MCF 10A (cell line): ENCODE data around the gene TMEM164. TPM values are rescaled to one million over a fixed set of nuclear protein-coding genes. Genes with fewer than 3 reads are reported as not detected.

Source experiments
- BruUV-seq: library from RNA; stranded (reverse); fragments of 400-500 nt; replicated peaks from 2 replicates; lab custom pipeline; 2021; lab: Mats Ljungman, UMichigan
- CTCF ChIA-PET: fragments of 300-600 bp; sonication (Branson Sonifier 250); formaldehyde crosslinking; extraction: SDS; loops from one replicate; lab custom pipeline; 2021; ENCODE audit warnings: antibody characterized with exemption, inconsistent platforms; lab: Yijun Ruan, JAX
- POLR2A ChIA-PET: fragments of 300-600, 350-650 bp; sonication (Branson Sonifier 250); formaldehyde crosslinking; extraction: SDS; loops from one replicate; lab custom pipeline; 2020; ENCODE audit warnings: antibody characterized with exemption, inconsistent platforms; lab: Yijun Ruan, JAX
- DNase-seq: peaks from one replicate; pipeline ENCODE4 v3.0.0-alpha.2; 2018; ENCODE audit not compliant: unreplicated experiment
- H3K27ac Mint-ChIP-seq: one replicate; pipeline ENCODE4 v1.8.0; 2022; ENCODE audit warnings: mild to moderate bottlenecking, low read depth, mixed read lengths; ENCODE audit not compliant: unreplicated experiment
- H3K27me3 Mint-ChIP-seq: one replicate; pipeline ENCODE4 v1.8.0; 2022; ENCODE audit warnings: mixed read lengths; ENCODE audit not compliant: insufficient read depth, unreplicated experiment
- H3K36me3 Mint-ChIP-seq: one replicate; pipeline ENCODE4 v1.8.0; 2022; ENCODE audit warnings: mild to moderate bottlenecking, moderate library complexity, mixed read lengths; ENCODE audit not compliant: insufficient read depth, unreplicated experiment
- H3K4me1 Mint-ChIP-seq: one replicate; pipeline ENCODE4 v1.8.0; 2022; ENCODE audit warnings: mixed read lengths; ENCODE audit not compliant: insufficient read depth, unreplicated experiment
- H3K4me3 Mint-ChIP-seq: one replicate; pipeline ENCODE4 v1.8.0; 2022; ENCODE audit warnings: mild to moderate bottlenecking, moderate library complexity, mixed read lengths; ENCODE audit not compliant: unreplicated experiment
- H3K9me3 Mint-ChIP-seq: one replicate; pipeline ENCODE4 v1.8.0; 2022; ENCODE audit warnings: mixed read lengths; ENCODE audit not compliant: unreplicated experiment
- CTCF ChIP-seq: fragments of 200-600 bp; IDR thresholded peaks from one replicate; pipeline ENCODE4 v1.8.0; 2022; ENCODE audit warnings: antibody characterized with exemption, mild to moderate bottlenecking; ENCODE audit not compliant: unreplicated experiment
- intact Hi-C: fragments of 100-400 bp; cut with micrococcal nuclease; formaldehyde crosslinking; loops from 2 replicates; pipeline ENCODE4 v1.14.1; 2022
- total RNA-seq: library from RNA; stranded (reverse); gene quantifications from 2 replicates; pipeline ENCODE4 v1.2.3, GENCODE V29; 2022

Gene TMEM164
- total RNA-seq, 1 experiment from 2014 or later, result 39.2 TPM

- intact Hi-C loops, result no loop called here
- ChIA-PET POLR2A (interaction anchor here (0.6 to 1.7 kb wide), 3 partner anchors 55 to 241 kb away, joined by 3 to 8 read pairs (median 3); partner anchors contain the start of gene TMEM164), CTCF (no interaction called here)
- Mint-ChIP-seq H3K9me3 (peaks cover 8% of the 10 kb centered on the region), H3K36me3 (peaks cover 15% of the 10 kb centered on the region), H3K4me3 (no peak overlapping the region), H3K4me1 (peaks cover 19% of the 10 kb centered on the region), H3K27me3 (peaks cover 67% of the 10 kb centered on the region), H3K27ac (peak overlapping the region; percentile 91)
- BruUV-seq, result no TSS peak
- DNase-seq, result peak; percentile 9
- TF ChIP-seq CTCF, result no peak
These were observed 78.4 kb downstream of the TMEM164 start for GRCh38 chrX:110081320-110081719.

GRCh38 chrX:110081740-110082139 is 78.8 kb downstream of the TMEM164 start:
- TSS peak; percentile 71 for BruUV-seq

GRCh38 chrX:110082161-110082560 is 79.2 kb downstream of the TMEM164 start:
- ChIA-PET CTCF (interaction anchor here (0.8 to 0.9 kb wide), 2 partner anchors 14 to 65 kb away, joined by 4 to 8 read pairs; no protein-coding TSS in a partner anchor), POLR2A (interaction anchor here (0.8 to 1.7 kb wide), 5 partner anchors 38 to 77 kb away, joined by 3 to 8 read pairs (median 4); no protein-coding TSS in a partner anchor)
- no peak for TF ChIP-seq CTCF
- no TSS peak for BruUV-seq
- H3K36me3 Mint-ChIP-seq, result peaks cover 13% of the 10 kb centered on the region
- intact Hi-C loops, result no loop called here
- peak; percentile 77 for DNase-seq
- peak overlapping the region; percentile 91 for H3K27ac Mint-ChIP-seq
- no peaks in the 10 kb centered on the region for H3K9me3 Mint-ChIP-seq
- peaks cover 27% of the 10 kb centered on the region for H3K4me1 Mint-ChIP-seq
- H3K27me3 Mint-ChIP-seq, result peaks cover 59% of the 10 kb centered on the region
- H3K4me3 Mint-ChIP-seq, result peak overlapping the region; percentile 15

More at GRCh38 chrX:110081740-110082139, 78.8 kb downstream of the TMEM164 start:
- CTCF ChIA-PET, result interaction anchor here (0.8 kb wide), 1 partner anchor 66 kb away, joined by 4 read pairs; no protein-coding TSS in a partner anchor
- TF ChIP-seq CTCF, result no peak
- H3K27me3 Mint-ChIP-seq, result peaks cover 63% of the 10 kb centered on the region
- H3K27ac Mint-ChIP-seq, result peak overlapping the region; percentile 91
- POLR2A ChIA-PET, result interaction anchor here (0.6 to 1.7 kb wide), 6 partner anchors 55 to 241 kb away, joined by 3 to 8 read pairs (median 3); partner anchors contain the start of gene TMEM164
- peak; percentile 90 for DNase-seq
- intact Hi-C loops, result no loop called here
- peaks cover 13% of the 10 kb centered on the region for H3K36me3 Mint-ChIP-seq
- peaks cover 23% of the 10 kb centered on the region for H3K4me1 Mint-ChIP-seq
- peaks cover 4% of the 10 kb centered on the region for H3K9me3 Mint-ChIP-seq
- H3K4me3 Mint-ChIP-seq, result peak overlapping the region; percentile 15

- intact Hi-C loops, result loop anchor here (2.0 to 5.0 kb wide), 2 partner anchors 60 to 174 kb away; no protein-coding TSS in a partner anchor
- peaks cover 43% of the 10 kb centered on the region for H3K27me3 Mint-ChIP-seq
- no peak for TF ChIP-seq CTCF
- H3K4me1 Mint-ChIP-seq, result peaks cover 38% of the 10 kb centered on the region
- TSS peak; percentile 50 for BruUV-seq
- ChIA-PET POLR2A (interaction anchor here (0.5 to 3.6 kb wide), 9 partner anchors 18 to 83 kb away, joined by 3 to 18 read pairs (median 3); partner anchors contain the start of gene TMEM164), CTCF (interaction anchor here (0.5 kb wide), 1 partner anchor 139 kb away, joined by 5 read pairs; no protein-coding TSS in a partner anchor)
- no peak for DNase-seq
- no peak overlapping the region for H3K4me3 Mint-ChIP-seq
- H3K27ac Mint-ChIP-seq, result peak overlapping the region; percentile 95
- no peaks in the 10 kb centered on the region for H3K9me3 Mint-ChIP-seq
- H3K36me3 Mint-ChIP-seq, result no peaks in the 10 kb centered on the region
These were observed 83.4 kb downstream of the TMEM164 start for GRCh38 chrX:110086162-110086915.
